Suprapubic skin (tissue), 4 donors: ENCODE data around the gene SETD1A. TPM values are rescaled to one million over a fixed set of nuclear protein-coding genes. Genes with fewer than 3 reads are reported as not detected.

Source experiments
- DNase-seq, 2 donors: peaks; one replicate each; pipeline ENCODE4 v3.0.0-alpha.2; 2019; ENCODE audit warnings: low spot score in 2 of 2
- H3K27ac ChIP-seq: fragments of 200-600 bp; sonication (generic); one replicate; pipeline ENCODE4 v1.5.1; 2019
- H3K27me3 ChIP-seq: fragments of 200-600 bp; sonication (generic); one replicate; pipeline ENCODE4 v1.5.1; 2019
- H3K36me3 ChIP-seq: fragments of 200-600 bp; sonication (generic); one replicate; pipeline ENCODE4 v1.5.1; 2019
- H3K4me1 ChIP-seq: fragments of 200-600 bp; sonication (generic); one replicate; pipeline ENCODE4 v1.5.1; 2019
- H3K4me3 ChIP-seq: fragments of 200-600 bp; sonication (generic); one replicate; pipeline ENCODE4 v1.5.1; 2019; ENCODE audit warnings: mild to moderate bottlenecking
- H3K9me3 ChIP-seq: fragments of 200-600 bp; sonication (generic); one replicate; pipeline ENCODE4 v1.5.1; 2019
- EP300 ChIP-seq: sonication (generic); formaldehyde crosslinking; IDR thresholded peaks from one replicate; pipeline ENCODE4 v1.6.1; 2017; ENCODE audit warnings: antibody characterized with exemption
- POLR2A ChIP-seq, 2 donors: fragments of 450-650 bp; IDR thresholded peaks; one replicate each; pipeline ENCODE4 v1.6.1; 2017; ENCODE audit warnings: antibody characterized with exemption in 2 of 2, mild to moderate bottlenecking in 2 of 2, moderate library complexity in 2 of 2
- WGBS: methylation state at CpG from one replicate; pipeline ENCODE4 v1.1.5; 2018; 5-methylcytosine and 5-hydroxymethylcytosine counted together
- total RNA-seq, 4 donors: library from RNA; depleted of rRNA; stranded (reverse); fragments of >200 nt; gene quantifications; one replicate each; pipeline ENCODE4 v1.1.0, GENCODE V29; 2016

The SETD1A gene
- total RNA-seq, 4 donors from 2014 or later: 12.5 to 14.7 (median 13.7) TPM

GRCh38 chr16:31033709-31034492 is 76.3 kb downstream of the SETD1A start:
- peak overlapping the region; percentile 96 for H3K27ac ChIP-seq
- TF ChIP-seq EP300: no peak
- peak in 1 of 2 donors; percentile 18 for TF ChIP-seq POLR2A (IDR thresholded peaks at IDR 0.05)
- peak; percentile 95 for DNase-seq
- H3K36me3 ChIP-seq: peaks cover 27% of the 10 kb centered on the region
- H3K4me3 ChIP-seq: peak overlapping the region; percentile 78
- no peaks in the 10 kb centered on the region for H3K27me3 ChIP-seq
- H3K4me1 ChIP-seq: peaks cover 27% of the 10 kb centered on the region
- no peaks in the 10 kb centered on the region for H3K9me3 ChIP-seq
- WGBS: 1% methylated on average over 32 of the region's 47 CpGs

Other genes with a start within 250 kb of the SETD1A start
- 10 to 100 TPM; 24.8 to 54.9 (median 36.1) TPM for gene PHKG2, start 209.3 kb upstream of the SETD1A start, total RNA-seq
- 1 to 10 TPM; 3.8 to 6.7 (median 5.0) TPM for gene CFAP119, start 195.7 kb upstream of the SETD1A start, total RNA-seq
- 10 to 100 TPM; 65.6 to 89.7 (median 76.5) TPM for gene RNF40, start 195.4 kb upstream of the SETD1A start, total RNA-seq
- gene ZNF629, start 170.5 kb upstream of the SETD1A start, total RNA-seq: 10 to 100 TPM; 11.5 to 22.9 (median 16.1) TPM
- 10 to 100 TPM; 32.3 to 47.2 (median 43.9) TPM for gene BCL7C, start 63.7 kb upstream of the SETD1A start, total RNA-seq
- 1 to 10 TPM in 1 of 4 donors, under 1 TPM in 3; 0.30 to 1.3 (median 0.71) TPM for gene CTF1, start 61.1 kb upstream of the SETD1A start, total RNA-seq
- gene FBXL19, start 34.2 kb upstream of the SETD1A start, total RNA-seq: 10 to 100 TPM; 21.7 to 28.7 (median 24.5) TPM
- gene ORAI3, start 8.7 kb upstream of the SETD1A start, total RNA-seq: 10 to 100 TPM; 25.7 to 41.0 (median 32.7) TPM
- gene HSD3B7, start 27.5 kb downstream of the SETD1A start, total RNA-seq: 10 to 100 TPM; 13.2 to 20.8 (median 16.0) TPM
- gene STX1B, start 52.9 kb downstream of the SETD1A start, total RNA-seq: 1 to 10 TPM in 2 of 4 donors, under 1 TPM in 2; 0.55 to 3.5 (median 2.0) TPM
- 100 to 1,000 TPM in 1 of 4 donors, 10 to 100 TPM in 3; 32.5 to 118 (median 47.8) TPM for gene STX4, start 75.8 kb downstream of the SETD1A start, total RNA-seq
- gene ZNF668, start 116.5 kb downstream of the SETD1A start, total RNA-seq: 10 to 100 TPM in 3 of 4 donors, 1 to 10 TPM in 1; 9.0 to 15.9 (median 12.6) TPM
- 10 to 100 TPM; 19.2 to 31.7 (median 26.8) TPM for gene ZNF646, start 116.7 kb downstream of the SETD1A start, total RNA-seq
- gene PRSS53, start 131.2 kb downstream of the SETD1A start, total RNA-seq: 1 to 10 TPM; 2.0 to 10.0 (median 5.1) TPM
- 10 to 100 TPM; 53.8 to 79.3 (median 68.0) TPM for gene VKORC1, start 137.0 kb downstream of the SETD1A start, total RNA-seq
- gene BCKDK, start 150.6 kb downstream of the SETD1A start, total RNA-seq: 10 to 100 TPM; 51.0 to 63.2 (median 58.2) TPM
- 100 to 1,000 TPM in 1 of 4 donors, 10 to 100 TPM in 3; 62.3 to 100 (median 69.8) TPM for gene KAT8, start 159.9 kb downstream of the SETD1A start, total RNA-seq
- 100 to 1,000 TPM in 3 of 4 donors, 10 to 100 TPM in 1; 46.3 to 168 (median 140) TPM for gene PRSS8, start 178.0 kb downstream of the SETD1A start, total RNA-seq
- gene PRSS36, start 192.3 kb downstream of the SETD1A start, total RNA-seq: 10 to 100 TPM in 2 of 4 donors, 1 to 10 TPM in 2; 2.2 to 17.8 (median 8.4) TPM
- 100 to 1,000 TPM in 1 of 4 donors, 10 to 100 TPM in 3; 52.5 to 121 (median 58.9) TPM for gene FUS, start 222.4 kb downstream of the SETD1A start, total RNA-seq
- gene PYCARD, start 245.0 kb downstream of the SETD1A start, total RNA-seq: 100 to 1,000 TPM in 3 of 4 donors, 10 to 100 TPM in 1; 43.8 to 162 (median 121) TPM